Epidermal melanocyte (primary cell): ENCODE data around the gene CABP2.
"Not testable (repeated sequence)": the region's sequence is repeated elsewhere in the genome, so short reads cannot be mapped to it uniquely, and the experiment has no call there.

Experiments
- DNase-seq: peaks from one replicate; pipeline ENCODE4 v3.0.0; 2011; ENCODE audit warnings: low spot score; ENCODE audit not compliant: insufficient read length

Gene CABP2

GRCh38 chr11:67477344-67478050 is 45.7 kb downstream of the CABP2 start:
- not testable (repeated sequence) for DNase-seq

- DNase-seq = not testable (repeated sequence)
These were observed 46.6 kb downstream of the CABP2 start for GRCh38 chr11:67476692-67477091.

- no peak for DNase-seq
These were observed 50.4 kb downstream of the CABP2 start for GRCh38 chr11:67472882-67473281.

GRCh38 chr11:67470337-67471002 is 52.8 kb downstream of the CABP2 start:
- DNase-seq = no peak

GRCh38 chr11:67469508-67469811 is 53.8 kb downstream of the CABP2 start:
- DNase-seq = no peak
